A549 (cell line): ENCODE data around the gene COL28A1. TPM values are rescaled to one million over a fixed set of nuclear protein-coding genes. Genes with fewer than 3 reads are reported as not detected.
"Not testable (repeated sequence)": the region's sequence is repeated elsewhere in the genome, so short reads cannot be mapped to it uniquely, and the experiment has no call there.

ENCODE experiments used
- ATAC-seq, 2 experiments: fragments of 200-7000 bp in 1 of 2; fragments of >200 bp in 1 of 2; cut with Nextera tagmentation in 1 of 2; cut with Tn5 transposase in 1 of 2; 3 replicates each; pipeline versions ENCODE4 v1.8.0 to v1.9.1; 2018 to 2020; ENCODE audit warnings: mild to moderate bottlenecking in 1 of 2, moderate library complexity in 1 of 2
- CTCF ChIA-PET: fragments of 300-600 bp; sonication (Branson Sonifier 250); formaldehyde crosslinking; extraction: SDS; loops from one replicate; lab custom pipeline; 2021; ENCODE audit warnings: antibody characterized with exemption, inconsistent platforms; lab: Yijun Ruan, JAX
- POLR2A ChIA-PET: fragments of 350-600 bp; formaldehyde crosslinking; extraction: SDS; loops from one replicate; lab custom pipeline; 2021; ENCODE audit warnings: antibody characterized with exemption, inconsistent platforms; lab: Yijun Ruan, JAX
- DNase-seq, 2 experiments: peaks; one replicate each; pipeline versions ENCODE4 v3.0.0 to v3.0.0-alpha.2; 2011 to 2016; ENCODE audit warnings: low read depth in 1 of 2, low spot score in 1 of 2
- FAIRE-seq: peaks from 2 replicates; lab custom pipeline; 2011; peaks lifted over from hg19 to GRCh38; lab: Jason Lieb, UNC
- H3K27ac ChIP-seq, 2 experiments: fragments of >200 bp; sonication (Bioruptor Twin); formaldehyde crosslinking; 3 replicates each; pipeline ENCODE4 v1.5.1; 2016 to 2017
- H3K4me1 ChIP-seq: fragments of >200 bp; sonication (Bioruptor Twin); formaldehyde crosslinking; 3 replicates; pipeline ENCODE4 v1.6.1; 2016
- H3K4me2 ChIP-seq: fragments of >200 bp; sonication (Bioruptor Twin); formaldehyde crosslinking; 3 replicates; pipeline ENCODE4 v1.6.1; 2016
- H3K4me3 ChIP-seq: fragments of >200 bp; sonication (Bioruptor Twin); formaldehyde crosslinking; 3 replicates; pipeline ENCODE4 v1.5.1; 2016
- H3K9me3 ChIP-seq: fragments of >200 bp; sonication (Bioruptor Twin); formaldehyde crosslinking; 3 replicates; pipeline ENCODE4 v1.6.1; 2016
- BHLHE40 ChIP-seq: IDR thresholded peaks from 2 replicates; pipeline ENCODE4 v1.6.1; 2012; ENCODE audit warnings: low read depth, low read length, inconsistent platforms
- CBX8 ChIP-seq: fragments of 200-600 bp; sonication (generic); IDR thresholded peaks from 2 replicates; pipeline ENCODE4 v1.6.1; 2016
- CHD2 ChIP-seq: fragments of 150-350 bp; IDR thresholded peaks from 2 replicates; pipeline ENCODE4 v1.6.1; 2014; ENCODE audit warnings: low read length; ENCODE audit not compliant: partially characterized antibody
- EHF ChIP-seq: fragments of 250-450 bp; sonication (Bioruptor Pico); IDR thresholded peaks from 2 replicates; pipeline ENCODE4 v1.5.0; 2020; ENCODE audit warnings: mild to moderate bottlenecking
- EHMT2 ChIP-seq: fragments of 200-600 bp; sonication (generic); IDR thresholded peaks from 2 replicates; pipeline ENCODE4 v1.6.1; 2016; ENCODE audit warnings: antibody characterized with exemption, low read depth, mild to moderate bottlenecking, moderate library complexity
- ESRRA ChIP-seq: fragments of 150-350 bp; IDR thresholded peaks from 2 replicates; pipeline ENCODE4 v1.6.1; 2014; ENCODE audit warnings: mild to moderate bottlenecking, low read length, borderline replicate concordance
- FOSL2 ChIP-seq, 2 experiments: fragments of 450-650 bp in 1 of 2; fragments of >200 bp in 1 of 2; sonication (Bioruptor Twin) in 1 of 2; formaldehyde crosslinking; IDR thresholded peaks; 2 replicates each; pipeline versions ENCODE4 v1.5.0 to v1.6.1; 2016 to 2020; ENCODE audit warnings: mild to moderate bottlenecking in 1 of 2, moderate library complexity in 1 of 2
- GATA3 ChIP-seq: IDR thresholded peaks from 2 replicates; pipeline ENCODE4 v1.6.1; 2012; ENCODE audit warnings: borderline replicate concordance
- HEYL ChIP-seq: fragments of 250-450 bp; sonication (Bioruptor Pico); IDR thresholded peaks from 2 replicates; pipeline ENCODE4 v1.8.0; 2021; ENCODE audit warnings: mild to moderate bottlenecking, moderate library complexity
- HOXB13 ChIP-seq: fragments of 250-450 bp; sonication (Bioruptor Pico); IDR thresholded peaks from 2 replicates; pipeline ENCODE4 v1.5.0; 2020; ENCODE audit warnings: low read depth, mild to moderate bottlenecking, moderate library complexity
- JUN ChIP-seq, 2 experiments: fragments of >200 bp; sonication (Bioruptor Twin); formaldehyde crosslinking; IDR thresholded peaks; 2 replicates in 1 of 2; 3 replicates in 1 of 2; pipeline ENCODE4 v1.6.1; 2016 to 2017
- KDM1A ChIP-seq: fragments of 200-600 bp; sonication (generic); IDR thresholded peaks from 2 replicates; pipeline ENCODE4 v1.6.1; 2016; ENCODE audit warnings: low read depth, mild to moderate bottlenecking
- KDM5A ChIP-seq: fragments of 200-600 bp; sonication (generic); IDR thresholded peaks from 2 replicates; pipeline ENCODE4 v1.6.1; 2016; ENCODE audit warnings: antibody characterized with exemption, mild to moderate bottlenecking
- NFE2L2 ChIP-seq: fragments of 150-350 bp; conservative IDR thresholded peaks from 2 replicates; pipeline ENCODE4 v1.6.1; 2014; ENCODE audit warnings: low read length
- NPAS2 ChIP-seq: fragments of 250-450 bp; sonication (Bioruptor Pico); IDR thresholded peaks from 2 replicates; pipeline ENCODE4 v1.8.0; 2022; ENCODE audit warnings: mild to moderate bottlenecking, moderate library complexity, borderline replicate concordance
- PHF8 ChIP-seq: fragments of 200-600 bp; sonication (generic); IDR thresholded peaks from 2 replicates; pipeline ENCODE4 v1.6.1; 2016; ENCODE audit warnings: low read depth, mild to moderate bottlenecking, antibody characterized with exemption, moderate library complexity, borderline replicate concordance
- RAD21 ChIP-seq, 2 experiments: fragments of >200 bp in 1 of 2; sonication (Bioruptor Twin) in 1 of 2; formaldehyde crosslinking in 1 of 2; IDR thresholded peaks in 1 of 2; conservative IDR thresholded peaks in 1 of 2; 2 replicates in 1 of 2; 3 replicates in 1 of 2; pipeline ENCODE4 v1.6.1; 2012 to 2018; ENCODE audit warnings: inconsistent platforms in 1 of 2
- RARB ChIP-seq: fragments of 250-450 bp; sonication (Bioruptor Pico); IDR thresholded peaks from 2 replicates; pipeline ENCODE4 v1.8.0; 2021; ENCODE audit warnings: mild to moderate bottlenecking, moderate library complexity
- RFX5 ChIP-seq: fragments of 450-650 bp; IDR thresholded peaks from 2 replicates; pipeline ENCODE4 v1.7.1; 2014; ENCODE audit warnings: antibody characterized with exemption, mild to moderate bottlenecking, moderate library complexity
- SREBF2 ChIP-seq: fragments of 450-650 bp; IDR thresholded peaks from 2 replicates; pipeline ENCODE4 v1.6.1; 2014; ENCODE audit warnings: mild to moderate bottlenecking, moderate library complexity
- TFCP2L1 ChIP-seq: fragments of 250-450 bp; sonication (Bioruptor Pico); IDR thresholded peaks from 2 replicates; pipeline ENCODE4 v1.5.0; 2021; ENCODE audit warnings: mild to moderate bottlenecking
- TP53 ChIP-seq: fragments of 250-450 bp; sonication (Bioruptor Pico); IDR thresholded peaks from 2 replicates; pipeline ENCODE4 v1.5.0; 2021; ENCODE audit warnings: mild to moderate bottlenecking, moderate library complexity
- ZSCAN20 ChIP-seq: fragments of 250-450 bp; sonication (Bioruptor Pico); IDR thresholded peaks from 2 replicates; pipeline ENCODE4 v1.8.0; 2022; ENCODE audit warnings: mild to moderate bottlenecking, moderate library complexity
- WGBS: methylation state at CpG from one replicate; pipeline ENCODE4 v1.1.6; 2017; ENCODE audit errors: missing lambda C conversion rate; 5-methylcytosine and 5-hydroxymethylcytosine counted together
- polyA plus RNA-seq, 4 experiments: library from polyadenylated mRNA; depleted of rRNA in 3 of 4; stranded (reverse); fragments of >200 nt; fragmentation: RNase III in 1 of 4; extraction: RNeasy Plus Mini Kit Qiagen cat#74134 plus additional on column Dnase treatment in 1 of 4; gene quantifications; 2 replicates in 3 of 4; 3 replicates in 1 of 4; pipeline ENCODE4 v1.2.3, GENCODE V29; 2011 to 2017
- TF ChIP-seq, protein P1 (sequence below): fragments of 450-650 bp; IDR thresholded peaks from 2 replicates; pipeline ENCODE4 v1.6.1; 2014; ENCODE audit warnings: antibody characterized with exemption
- TF ChIP-seq, protein P2 (sequence below): fragments of 250-450 bp; sonication (Bioruptor Pico); IDR thresholded peaks from 2 replicates; pipeline ENCODE4 v1.5.0; 2020; ENCODE audit warnings: low read depth, mild to moderate bottlenecking, moderate library complexity
- TF ChIP-seq, protein P3 (sequence below): fragments of >200 bp; sonication (Bioruptor Twin); formaldehyde crosslinking; IDR thresholded peaks from 2 replicates; pipeline ENCODE4 v1.6.1; 2016
- TF ChIP-seq, protein P4 (sequence below): fragments of >200 bp; sonication (Bioruptor Twin); formaldehyde crosslinking; IDR thresholded peaks from 3 replicates; pipeline ENCODE4 v1.5.1; 2016

Gene COL28A1
- polyA plus RNA-seq, 2 of the 4 experiments (the other 2 are of a cell fraction): 0.08 to 0.17 TPM

DNA sequence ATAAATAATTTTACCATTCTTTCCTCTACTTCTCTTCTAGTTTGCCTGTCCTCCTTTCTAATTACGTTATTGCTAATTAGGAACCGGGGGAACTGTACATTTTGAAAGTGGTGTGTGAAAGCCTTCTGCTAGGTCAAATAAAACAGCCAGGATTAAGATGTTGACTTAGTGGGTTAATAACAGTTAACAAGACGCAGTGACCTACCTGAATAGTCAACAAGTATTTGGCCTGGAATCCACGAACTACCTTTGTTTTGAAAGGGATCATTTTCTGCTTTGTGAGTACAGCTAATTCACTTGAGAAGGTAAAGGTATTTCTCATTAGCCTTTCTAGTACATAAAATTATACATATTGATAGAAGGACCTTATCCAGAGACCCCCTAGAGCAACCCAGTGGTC lies 139.9 kb downstream of the COL28A1 start:
- no peak overlapping the region for H3K27ac ChIP-seq
- 35% methylated on average over 4 of the region's 4 CpGs for WGBS
- H3K4me3 ChIP-seq: no peak overlapping the region
- no peaks in the 10 kb centered on the region for H3K9me3 ChIP-seq
- TF ChIP-seq HOXB13 (no peak), NPAS2 (CRISPR knock-in tag) (no peak), CHD2 (no peak), SREBF2 (no peak), GATA3 (no peak), BHLHE40 (no peak), EHF (CRISPR knock-in tag) (no peak), CBX8 (no peak), ESRRA (no peak), RFX5 (no peak), RAD21 (conservative IDR thresholded peaks at IDR 0.05 in 1 of 2, IDR thresholded peaks at IDR 0.05 in 1 of 2) (no peak), ZSCAN20 (CRISPR knock-in tag) (no peak), HEYL (CRISPR knock-in tag) (no peak), KDM5A (no peak), KDM1A (no peak), NFE2L2 (no peak), EHMT2 (no peak)
- TF ChIP-seq, protein P1, sequence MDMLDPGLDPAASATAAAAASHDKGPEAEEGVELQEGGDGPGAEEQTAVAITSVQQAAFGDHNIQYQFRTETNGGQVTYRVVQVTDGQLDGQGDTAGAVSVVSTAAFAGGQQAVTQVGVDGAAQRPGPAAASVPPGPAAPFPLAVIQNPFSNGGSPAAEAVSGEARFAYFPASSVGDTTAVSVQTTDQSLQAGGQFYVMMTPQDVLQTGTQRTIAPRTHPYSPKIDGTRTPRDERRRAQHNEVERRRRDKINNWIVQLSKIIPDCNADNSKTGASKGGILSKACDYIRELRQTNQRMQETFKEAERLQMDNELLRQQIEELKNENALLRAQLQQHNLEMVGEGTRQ: no peak
- TF ChIP-seq, protein P2, sequence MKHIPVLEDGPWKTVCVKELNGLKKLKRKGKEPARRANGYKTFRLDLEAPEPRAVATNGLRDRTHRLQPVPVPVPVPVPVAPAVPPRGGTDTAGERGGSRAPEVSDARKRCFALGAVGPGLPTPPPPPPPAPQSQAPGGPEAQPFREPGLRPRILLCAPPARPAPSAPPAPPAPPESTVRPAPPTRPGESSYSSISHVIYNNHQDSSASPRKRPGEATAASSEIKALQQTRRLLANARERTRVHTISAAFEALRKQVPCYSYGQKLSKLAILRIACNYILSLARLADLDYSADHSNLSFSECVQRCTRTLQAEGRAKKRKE: no peak
- TF ChIP-seq, protein P3, sequence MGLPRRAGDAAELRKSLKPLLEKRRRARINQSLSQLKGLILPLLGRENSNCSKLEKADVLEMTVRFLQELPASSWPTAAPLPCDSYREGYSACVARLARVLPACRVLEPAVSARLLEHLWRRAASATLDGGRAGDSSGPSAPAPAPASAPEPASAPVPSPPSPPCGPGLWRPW: no peak
- no peak for ATAC-seq
- no peaks in the 10 kb centered on the region for H3K4me1 ChIP-seq
- no peak overlapping the region for H3K4me2 ChIP-seq
- DNase-seq: no peak
- FAIRE-seq: no peak
- ChIA-PET POLR2A (no interaction called here), CTCF (no interaction called here)

DNA sequence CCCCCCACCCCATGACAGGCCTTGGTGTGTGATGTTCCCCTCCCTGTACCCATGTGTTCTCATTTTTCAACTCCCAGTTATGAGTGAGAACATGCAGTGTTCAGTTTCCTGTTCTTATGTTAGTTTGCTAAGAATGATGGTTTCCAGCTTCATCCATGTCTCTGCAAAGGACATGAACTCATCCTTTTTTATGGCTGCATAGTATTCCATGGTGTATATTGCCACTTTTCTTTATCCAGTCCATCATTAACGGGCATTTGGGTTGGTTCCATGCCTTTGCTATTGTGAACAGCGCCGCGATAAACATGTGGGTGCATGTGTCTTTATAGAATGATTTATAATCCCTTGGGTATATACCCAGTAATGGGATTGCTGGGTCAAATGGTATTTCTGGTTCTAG lies 147.5 kb downstream of the COL28A1 start:
- DNase-seq, H3K4me2 ChIP-seq, H3K27ac ChIP-seq, ATAC-seq, FAIRE-seq, H3K9me3 ChIP-seq, H3K4me3 ChIP-seq, H3K4me1 ChIP-seq, POLR2A ChIA-PET: not testable (repeated sequence)
- CTCF ChIA-PET: interaction anchor here (1.0 kb wide), 1 partner anchor 285 kb away, joined by 3 read pairs; no protein-coding TSS in a partner anchor
- WGBS: 28% methylated on average over 4 of the region's 4 CpGs

DNA sequence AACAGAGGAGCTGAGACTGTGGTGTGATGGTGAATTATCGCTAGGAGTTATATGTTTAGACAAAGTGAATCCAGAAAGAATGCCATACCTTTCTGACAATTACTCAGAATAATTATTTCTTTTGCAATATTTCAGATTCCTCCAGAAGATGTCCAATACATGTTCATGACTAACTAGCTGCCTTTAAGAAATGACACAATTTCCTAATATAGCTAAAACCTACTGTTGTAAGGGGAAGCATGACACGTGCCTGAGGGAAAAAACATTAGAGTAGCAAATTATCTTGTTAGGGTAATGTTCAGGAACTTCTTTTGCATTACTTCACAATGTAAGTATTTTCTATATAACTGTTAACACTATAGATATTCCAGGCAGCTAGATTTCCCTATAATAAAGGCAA lies 150.3 kb downstream of the COL28A1 start:
- CTCF ChIA-PET: interaction anchor here (1.4 kb wide), 1 partner anchor 38 kb away, joined by 4 read pairs; no protein-coding TSS in a partner anchor
- H3K4me1 ChIP-seq: no peaks in the 10 kb centered on the region
- ATAC-seq: no peak

More for the DNA sequence above, 150.3 kb downstream of the COL28A1 start:
- no peak for FAIRE-seq
- no peak overlapping the region for H3K4me2 ChIP-seq
- no peak for DNase-seq
- H3K4me3 ChIP-seq: no peak overlapping the region
- WGBS: 49% methylated on average over 2 of the region's 2 CpGs
- POLR2A ChIA-PET: no interaction called here
- H3K9me3 ChIP-seq: no peaks in the 10 kb centered on the region
- TF ChIP-seq PHF8 (no peak), JUN (IDR thresholded peaks at IDR 0.05) (no peak), KDM1A (no peak), TFCP2L1 (CRISPR knock-in tag) (no peak), TP53 (CRISPR knock-in tag) (no peak), ESRRA (no peak), CHD2 (no peak), RARB (no peak), FOSL2 (IDR thresholded peaks at IDR 0.05) (no peak), FOSL2 (CRISPR knock-in tag; IDR thresholded peaks at IDR 0.05) (no peak)
- TF ChIP-seq, protein P4, sequence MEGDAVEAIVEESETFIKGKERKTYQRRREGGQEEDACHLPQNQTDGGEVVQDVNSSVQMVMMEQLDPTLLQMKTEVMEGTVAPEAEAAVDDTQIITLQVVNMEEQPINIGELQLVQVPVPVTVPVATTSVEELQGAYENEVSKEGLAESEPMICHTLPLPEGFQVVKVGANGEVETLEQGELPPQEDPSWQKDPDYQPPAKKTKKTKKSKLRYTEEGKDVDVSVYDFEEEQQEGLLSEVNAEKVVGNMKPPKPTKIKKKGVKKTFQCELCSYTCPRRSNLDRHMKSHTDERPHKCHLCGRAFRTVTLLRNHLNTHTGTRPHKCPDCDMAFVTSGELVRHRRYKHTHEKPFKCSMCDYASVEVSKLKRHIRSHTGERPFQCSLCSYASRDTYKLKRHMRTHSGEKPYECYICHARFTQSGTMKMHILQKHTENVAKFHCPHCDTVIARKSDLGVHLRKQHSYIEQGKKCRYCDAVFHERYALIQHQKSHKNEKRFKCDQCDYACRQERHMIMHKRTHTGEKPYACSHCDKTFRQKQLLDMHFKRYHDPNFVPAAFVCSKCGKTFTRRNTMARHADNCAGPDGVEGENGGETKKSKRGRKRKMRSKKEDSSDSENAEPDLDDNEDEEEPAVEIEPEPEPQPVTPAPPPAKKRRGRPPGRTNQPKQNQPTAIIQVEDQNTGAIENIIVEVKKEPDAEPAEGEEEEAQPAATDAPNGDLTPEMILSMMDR: no peak
- H3K27ac ChIP-seq: no peak overlapping the region
